Activated naive CD8-positive, alpha-beta T cell (primary cell): ENCODE data around the gene COL6A5.
"Not testable (repeated sequence)": the region's sequence is repeated elsewhere in the genome, so short reads cannot be mapped to it uniquely, and the experiment has no call there.

ENCODE experiments used
- H3K27ac Mint-ChIP-seq: one replicate; pipeline ENCODE4 v1.8.0; 2021; ENCODE audit warnings: mixed read lengths
- H3K27me3 Mint-ChIP-seq: one replicate; pipeline ENCODE4 v1.8.0; 2021; ENCODE audit warnings: mixed read lengths
- H3K36me3 Mint-ChIP-seq: one replicate; pipeline ENCODE4 v1.8.0; 2021; ENCODE audit warnings: mixed read lengths
- H3K4me1 Mint-ChIP-seq: one replicate; pipeline ENCODE4 v1.8.0; 2021; ENCODE audit warnings: low read depth, mixed read lengths
- H3K4me3 Mint-ChIP-seq: one replicate; pipeline ENCODE4 v1.8.0; 2021; ENCODE audit warnings: mild to moderate bottlenecking, mixed read lengths
- H3K9me3 Mint-ChIP-seq: one replicate; pipeline ENCODE4 v1.8.0; 2021; ENCODE audit warnings: low read depth, mixed read lengths

The COL6A5 gene

GRCh38 chr3:130408253-130408652, 62.8 kb downstream of the COL6A5 start:
- H3K4me3 Mint-ChIP-seq, H3K36me3 Mint-ChIP-seq, H3K9me3 Mint-ChIP-seq, H3K4me1 Mint-ChIP-seq, H3K27ac Mint-ChIP-seq: not testable (repeated sequence)
- peaks cover 11% of the 10 kb centered on the region for H3K27me3 Mint-ChIP-seq

GRCh38 chr3:130411320-130411719, 65.8 kb downstream of the COL6A5 start:
- H3K27me3 Mint-ChIP-seq: peaks cover 7% of the 10 kb centered on the region
- no peaks in the 10 kb centered on the region for H3K36me3 Mint-ChIP-seq
- H3K4me1 Mint-ChIP-seq: no peaks in the 10 kb centered on the region
- H3K9me3 Mint-ChIP-seq: peaks cover 8% of the 10 kb centered on the region
- no peak overlapping the region for H3K27ac Mint-ChIP-seq
- H3K4me3 Mint-ChIP-seq: no peak overlapping the region

GRCh38 chr3:130412991-130413560, 67.6 kb downstream of the COL6A5 start:
- Mint-ChIP-seq H3K36me3 (no peaks in the 10 kb centered on the region), H3K9me3 (peaks cover 5% of the 10 kb centered on the region), H3K27me3 (peaks cover 11% of the 10 kb centered on the region), H3K4me3 (no peak overlapping the region), H3K27ac (no peak overlapping the region), H3K4me1 (no peaks in the 10 kb centered on the region)

GRCh38 chr3:130414457-130414856, 69.0 kb downstream of the COL6A5 start:
- Mint-ChIP-seq H3K27ac (no peak overlapping the region), H3K27me3 (peaks cover 12% of the 10 kb centered on the region), H3K9me3 (peaks cover 5% of the 10 kb centered on the region), H3K4me3 (no peak overlapping the region), H3K36me3 (no peaks in the 10 kb centered on the region), H3K4me1 (no peaks in the 10 kb centered on the region)

- Mint-ChIP-seq H3K4me3 (no peak overlapping the region), H3K27ac (no peak overlapping the region), H3K4me1 (no peaks in the 10 kb centered on the region), H3K9me3 (no peaks in the 10 kb centered on the region), H3K27me3 (peaks cover 16% of the 10 kb centered on the region), H3K36me3 (no peaks in the 10 kb centered on the region)
Measured at GRCh38 chr3:130420466-130420865, 75.0 kb downstream of the COL6A5 start.

GRCh38 chr3:130423064-130423463, 77.6 kb downstream of the COL6A5 start:
- no peak overlapping the region for H3K4me3 Mint-ChIP-seq
- H3K27ac Mint-ChIP-seq: no peak overlapping the region
- no peaks in the 10 kb centered on the region for H3K4me1 Mint-ChIP-seq
- peaks cover 12% of the 10 kb centered on the region for H3K27me3 Mint-ChIP-seq
- no peaks in the 10 kb centered on the region for H3K36me3 Mint-ChIP-seq
- H3K9me3 Mint-ChIP-seq: no peaks in the 10 kb centered on the region

GRCh38 chr3:130424837-130425236, 79.4 kb downstream of the COL6A5 start:
- Mint-ChIP-seq H3K9me3 (no peaks in the 10 kb centered on the region), H3K36me3 (no peaks in the 10 kb centered on the region), H3K4me1 (no peaks in the 10 kb centered on the region), H3K4me3 (no peak overlapping the region), H3K27me3 (peaks cover 9% of the 10 kb centered on the region), H3K27ac (no peak overlapping the region)

- H3K4me3 Mint-ChIP-seq: no peak overlapping the region
- no peaks in the 10 kb centered on the region for H3K9me3 Mint-ChIP-seq
- no peaks in the 10 kb centered on the region for H3K36me3 Mint-ChIP-seq
- no peaks in the 10 kb centered on the region for H3K4me1 Mint-ChIP-seq
- no peak overlapping the region for H3K27ac Mint-ChIP-seq
- H3K27me3 Mint-ChIP-seq: peaks cover 8% of the 10 kb centered on the region
Measured at GRCh38 chr3:130425484-130425883, 80.0 kb downstream of the COL6A5 start.

- Mint-ChIP-seq H3K36me3 (no peaks in the 10 kb centered on the region), H3K4me1 (no peaks in the 10 kb centered on the region), H3K27me3 (peaks cover 7% of the 10 kb centered on the region), H3K27ac (no peak overlapping the region), H3K4me3 (no peak overlapping the region), H3K9me3 (no peaks in the 10 kb centered on the region)
Measured at GRCh38 chr3:130426206-130426605, 80.7 kb downstream of the COL6A5 start.

- Mint-ChIP-seq H3K27ac (no peak overlapping the region), H3K36me3 (no peaks in the 10 kb centered on the region), H3K9me3 (no peaks in the 10 kb centered on the region), H3K4me1 (no peaks in the 10 kb centered on the region), H3K27me3 (peaks cover 3% of the 10 kb centered on the region), H3K4me3 (no peak overlapping the region)
Measured at GRCh38 chr3:130428871-130429712, 83.6 kb downstream of the COL6A5 start.

GRCh38 chr3:130429713-130430023, 84.2 kb downstream of the COL6A5 start:
- H3K9me3 Mint-ChIP-seq: no peaks in the 10 kb centered on the region
- no peaks in the 10 kb centered on the region for H3K36me3 Mint-ChIP-seq
- no peaks in the 10 kb centered on the region for H3K4me1 Mint-ChIP-seq
- no peak overlapping the region for H3K27ac Mint-ChIP-seq
- H3K27me3 Mint-ChIP-seq: peaks cover 3% of the 10 kb centered on the region
- H3K4me3 Mint-ChIP-seq: no peak overlapping the region

GRCh38 chr3:130430266-130430665, 84.8 kb downstream of the COL6A5 start:
- no peaks in the 10 kb centered on the region for H3K4me1 Mint-ChIP-seq
- H3K27me3 Mint-ChIP-seq: no peaks in the 10 kb centered on the region
- H3K27ac Mint-ChIP-seq: no peak overlapping the region
- H3K9me3 Mint-ChIP-seq: no peaks in the 10 kb centered on the region
- no peaks in the 10 kb centered on the region for H3K36me3 Mint-ChIP-seq
- no peak overlapping the region for H3K4me3 Mint-ChIP-seq

GRCh38 chr3:130432086-130432485, 86.6 kb downstream of the COL6A5 start:
- H3K4me1 Mint-ChIP-seq, H3K27me3 Mint-ChIP-seq, H3K9me3 Mint-ChIP-seq, H3K4me3 Mint-ChIP-seq, H3K27ac Mint-ChIP-seq, H3K36me3 Mint-ChIP-seq: not testable (repeated sequence)

GRCh38 chr3:130433306-130433705, 87.8 kb downstream of the COL6A5 start:
- Mint-ChIP-seq H3K36me3 (no peaks in the 10 kb centered on the region), H3K27me3 (no peaks in the 10 kb centered on the region), H3K9me3 (no peaks in the 10 kb centered on the region), H3K4me1 (no peaks in the 10 kb centered on the region), H3K4me3 (no peak overlapping the region), H3K27ac (no peak overlapping the region)

- Mint-ChIP-seq H3K27me3 (peaks cover 1% of the 10 kb centered on the region), H3K27ac (no peak overlapping the region), H3K9me3 (no peaks in the 10 kb centered on the region), H3K4me1 (no peaks in the 10 kb centered on the region), H3K36me3 (no peaks in the 10 kb centered on the region), H3K4me3 (no peak overlapping the region)
Measured at GRCh38 chr3:130442284-130442683, 96.8 kb downstream of the COL6A5 start.

GRCh38 chr3:130446840-130447239, 101.4 kb downstream of the COL6A5 start:
- H3K36me3 Mint-ChIP-seq, H3K4me1 Mint-ChIP-seq, H3K27ac Mint-ChIP-seq, H3K4me3 Mint-ChIP-seq, H3K9me3 Mint-ChIP-seq, H3K27me3 Mint-ChIP-seq: not testable (repeated sequence)
